Measurements from ENCODE around the gene KLF9. TPM values are rescaled to one million over a fixed set of nuclear protein-coding genes. Genes with fewer than 3 reads are reported as not detected.

KLF9 gene
- total RNA-seq, 1 experiment from 2014 or later: 7.0 TPM

- TF ChIP-seq CTCF (conservative IDR thresholded peaks at IDR 0.05) (no peak), EZH2 (IDR thresholded peaks at IDR 0.05; ENCODE audit: low read depth) (no peak)
- peak in 1 of 2 experiments; percentile 5 for DNase-seq
- no peak overlapping the region for H3K27ac ChIP-seq
- H2AFZ ChIP-seq: no peak overlapping the region
- no peak overlapping the region for H3K4me2 ChIP-seq
- no peaks in the 10 kb centered on the region for H4K20me1 ChIP-seq (ENCODE audit: insufficient read depth)
- BruUV-seq (replicated peaks): no TSS peak
- peaks cover 17% of the 10 kb centered on the region for H3K4me1 ChIP-seq (replicated peaks; ENCODE audit: insufficient read depth)
- no peaks in the 10 kb centered on the region for H3K36me3 ChIP-seq (ENCODE audit: low read depth)
- POLR2A ChIA-PET (ENCODE audit: unreplicated experiment): no interaction called here
- no peaks in the 10 kb centered on the region for H3F3A ChIP-seq (ENCODE audit: insufficient read depth, low read depth)
- no peaks in the 10 kb centered on the region for H3K79me2 ChIP-seq (ENCODE audit: low read depth)
- no peaks in the 10 kb centered on the region for H3K27me3 ChIP-seq (ENCODE audit: insufficient read depth, low read depth)
- no peak overlapping the region for H3K4me3 ChIP-seq
- no peaks in the 10 kb centered on the region for H3K9me2 ChIP-seq (ENCODE audit: insufficient read depth)
- intact Hi-C loops (cut with micrococcal nuclease; ENCODE audit: unreplicated experiment): loop anchor here (5.0 kb wide), 1 partner anchor 41 kb away; no protein-coding TSS in a partner anchor
- CTCF ChIA-PET: no interaction called here
- no peaks in the 10 kb centered on the region for H3K9me3 ChIP-seq (ENCODE audit: insufficient read depth, low read depth)
Measured at GRCh38 chr9:70435948-70436347, 21.5 kb upstream of the KLF9 start.

- no peak overlapping the region for H3K4me3 ChIP-seq
- no peaks in the 10 kb centered on the region for H3K36me3 ChIP-seq (ENCODE audit: low read depth)
- no peaks in the 10 kb centered on the region for H4K20me1 ChIP-seq (ENCODE audit: insufficient read depth)
- POLR2A ChIA-PET (ENCODE audit: unreplicated experiment): no interaction called here
- H3K9me2 ChIP-seq (ENCODE audit: insufficient read depth): no peaks in the 10 kb centered on the region
- TF ChIP-seq CTCF (conservative IDR thresholded peaks at IDR 0.05) (no peak), EZH2 (IDR thresholded peaks at IDR 0.05; ENCODE audit: low read depth) (no peak)
- CTCF ChIA-PET: no interaction called here
- no peaks in the 10 kb centered on the region for H3K27me3 ChIP-seq (ENCODE audit: insufficient read depth, low read depth)
- no peak overlapping the region for H3K27ac ChIP-seq
- intact Hi-C loops (cut with micrococcal nuclease; ENCODE audit: unreplicated experiment): loop anchor here (10.0 kb wide), 1 partner anchor 145 kb away; no protein-coding TSS in a partner anchor
- no peak overlapping the region for H3K4me2 ChIP-seq
- no peak for DNase-seq
- H3K9me3 ChIP-seq (ENCODE audit: insufficient read depth, low read depth): no peaks in the 10 kb centered on the region
- no TSS peak for BruUV-seq (replicated peaks)
- H3K79me2 ChIP-seq (ENCODE audit: low read depth): no peaks in the 10 kb centered on the region
- no peaks in the 10 kb centered on the region for H3K4me1 ChIP-seq (replicated peaks; ENCODE audit: insufficient read depth)
- no peak overlapping the region for H2AFZ ChIP-seq
- H3F3A ChIP-seq (ENCODE audit: insufficient read depth, low read depth): no peaks in the 10 kb centered on the region
Measured at GRCh38 chr9:70429899-70430298, 15.4 kb upstream of the KLF9 start.

GRCh38 chr9:70428781-70429180 lies 14.3 kb upstream of the KLF9 start:
- TF ChIP-seq CTCF (conservative IDR thresholded peaks at IDR 0.05): no peak
- no peak for TF ChIP-seq EZH2 (IDR thresholded peaks at IDR 0.05; ENCODE audit: low read depth)
- Histone ChIP-seq H3K4me2 (no peak overlapping the region), H3K4me1 (replicated peaks; ENCODE audit: insufficient read depth) (no peaks in the 10 kb centered on the region), H3K36me3 (ENCODE audit: low read depth) (no peaks in the 10 kb centered on the region), H3K9me2 (ENCODE audit: insufficient read depth) (no peaks in the 10 kb centered on the region), H3K27me3 (ENCODE audit: insufficient read depth, low read depth) (no peaks in the 10 kb centered on the region), H3K9me3 (ENCODE audit: insufficient read depth, low read depth) (no peaks in the 10 kb centered on the region), H3F3A (ENCODE audit: insufficient read depth, low read depth) (no peaks in the 10 kb centered on the region), H3K4me3 (no peak overlapping the region), H3K79me2 (ENCODE audit: low read depth) (no peaks in the 10 kb centered on the region), H4K20me1 (ENCODE audit: insufficient read depth) (no peaks in the 10 kb centered on the region), H3K27ac (no peak overlapping the region), H2AFZ (no peak overlapping the region)
- no peak for DNase-seq
- CTCF ChIA-PET: no interaction called here
- intact Hi-C loops (cut with micrococcal nuclease; ENCODE audit: unreplicated experiment): loop anchor here (10.0 kb wide), 1 partner anchor 146 kb away; no protein-coding TSS in a partner anchor
- POLR2A ChIA-PET (ENCODE audit: unreplicated experiment): no interaction called here
- no TSS peak for BruUV-seq (replicated peaks)
